ENCODE measurements around the gene ALDH9A1. TPM values are rescaled to one million over a fixed set of nuclear protein-coding genes. Genes with fewer than 3 reads are reported as not detected.

ALDH9A1 gene
- total and polyA plus RNA-seq, 2 of the 8 experiments (the other 6 are each of a cell fraction or from before 2014, with no cell fraction given) = 57.6 to 63.8 TPM

DNA sequence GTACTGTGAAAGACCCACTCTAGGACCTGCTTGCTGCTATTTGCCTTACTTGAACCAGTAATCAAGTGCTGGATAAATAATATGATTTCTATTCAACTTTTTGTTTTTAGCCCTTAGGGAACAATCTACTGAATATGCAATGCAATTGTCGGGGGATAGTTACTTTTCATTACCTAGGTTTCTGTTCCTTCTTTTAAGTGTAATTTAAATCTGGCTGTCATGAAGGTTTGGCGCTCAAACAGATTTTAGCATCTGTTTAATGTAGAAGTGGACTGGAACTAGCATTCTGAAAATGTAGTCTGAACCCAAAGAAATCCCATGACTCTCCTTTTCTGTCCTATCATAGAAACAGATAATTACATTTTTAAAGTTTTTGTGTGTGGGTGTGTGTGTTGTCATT, 62.5 kb downstream of the ALDH9A1 start:
- WGBS, 2 experiments (ENCODE audit: extremely low coverage in 1 of 2, insufficient coverage in 1 of 2, insufficient read length in 1 of 2, insufficient replicate concordance in 2 of 2, low coverage in 1 of 2, low lambda C conversion rate in 2 of 2, missing lambda C conversion rate in 1 of 2) = 94% methylated on average over 2 of the region's 2 CpGs; no CpG with 5 or more reads in 1 of the 2 experiments
- peaks cover 0 to 34% of the 10 kb centered on the region in 2 experiments; a peak in 2 of 4 replicates for H3K79me2 ChIP-seq (ENCODE audit: control insufficient read depth in 1 of 2, insufficient read depth in 2 of 2, low read length in 2 of 2)
- H2AK5ac ChIP-seq (ENCODE audit: low read depth, low read length) = no peak overlapping the region
- no peak for TF ChIP-seq SUZ12 (IDR thresholded peaks at IDR 0.05; ENCODE audit: low read length)
- TF ChIP-seq NANOG (IDR thresholded peaks at IDR 0.05; ENCODE audit: insufficient read depth, low read depth, low read length, poor library complexity, severe bottlenecking) = no peak
- TF ChIP-seq USF2 (IDR thresholded peaks at IDR 0.05; ENCODE audit: low read length) = no peak
- TF ChIP-seq RFX5 (IDR thresholded peaks at IDR 0.05; ENCODE audit: borderline replicate concordance, low read depth, low read length) = no peak
- TF ChIP-seq, protein P1, sequence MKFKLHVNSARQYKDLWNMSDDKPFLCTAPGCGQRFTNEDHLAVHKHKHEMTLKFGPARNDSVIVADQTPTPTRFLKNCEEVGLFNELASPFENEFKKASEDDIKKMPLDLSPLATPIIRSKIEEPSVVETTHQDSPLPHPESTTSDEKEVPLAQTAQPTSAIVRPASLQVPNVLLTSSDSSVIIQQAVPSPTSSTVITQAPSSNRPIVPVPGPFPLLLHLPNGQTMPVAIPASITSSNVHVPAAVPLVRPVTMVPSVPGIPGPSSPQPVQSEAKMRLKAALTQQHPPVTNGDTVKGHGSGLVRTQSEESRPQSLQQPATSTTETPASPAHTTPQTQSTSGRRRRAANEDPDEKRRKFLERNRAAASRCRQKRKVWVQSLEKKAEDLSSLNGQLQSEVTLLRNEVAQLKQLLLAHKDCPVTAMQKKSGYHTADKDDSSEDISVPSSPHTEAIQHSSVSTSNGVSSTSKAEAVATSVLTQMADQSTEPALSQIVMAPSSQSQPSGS (IDR thresholded peaks at IDR 0.05; ENCODE audit: low read length) = no peak
- TF ChIP-seq CBX5 (IDR thresholded peaks at IDR 0.05; ENCODE audit: low read depth, low read length) = no peak
- TF ChIP-seq RXRA (IDR thresholded peaks at IDR 0.05; ENCODE audit: insufficient read depth, low read depth, low read length) = no peak
- TF ChIP-seq BRCA1 (IDR thresholded peaks at IDR 0.05; ENCODE audit: low read depth, low read length) = no peak
- TF ChIP-seq RBBP5 (IDR thresholded peaks at IDR 0.05; ENCODE audit: borderline replicate concordance, low read depth, low read length) = no peak
- no peak for TF ChIP-seq EGR1 (IDR thresholded peaks at IDR 0.05; ENCODE audit: borderline replicate concordance, low read depth, low read length)
- TF ChIP-seq CREB1 (IDR thresholded peaks at IDR 0.05) = no peak

More for the DNA sequence above, 62.5 kb downstream of the ALDH9A1 start:
- no peak overlapping the region for H3K14ac ChIP-seq (ENCODE audit: insufficient read length)
- CTCF ChIA-PET (ENCODE audit: partially characterized antibody) = interaction anchor here (0.6 to 4.7 kb wide), 4 partner anchors 13 to 844 kb away, joined by 3 to 18 read pairs (median 5); no protein-coding TSS in a partner anchor
- H3K4ac ChIP-seq (replicated peaks; ENCODE audit: insufficient read length, low read depth, low read length) = no peak overlapping the region
- peaks cover 3 to 17% (median 4%) of the 10 kb centered on the region in 4 experiments; a peak in 4 of 7 replicates for H3K4me1 ChIP-seq (replicated peaks in 1 of 4; ENCODE audit: control insufficient read depth in 3 of 4, insufficient read depth in 4 of 4, low read length in 3 of 4)
- H4K20me1 ChIP-seq (replicated peaks in 1 of 2; ENCODE audit: control insufficient read depth in 1 of 2, insufficient read depth in 2 of 2, low read length in 2 of 2) = no peaks in the 10 kb centered on the region
- H3K79me1 ChIP-seq (ENCODE audit: low read depth, low read length) = no peaks in the 10 kb centered on the region; the same call in 1 of the 2 replicates
- no peak overlapping the region for H4K5ac ChIP-seq (ENCODE audit: insufficient read length, low read depth, low read length)
- no peak overlapping the region for H2BK5ac ChIP-seq (ENCODE audit: low read depth, low read length)
- no peak overlapping the region for H3K18ac ChIP-seq (ENCODE audit: extremely low read depth, low read length)
- H4K8ac ChIP-seq (ENCODE audit: extremely low read depth, insufficient read depth, low read length) = no peak overlapping the region
- no peak overlapping the region for H2BK120ac ChIP-seq (replicated peaks; ENCODE audit: low read depth, low read length)
- no peak overlapping the region for H4K91ac ChIP-seq (replicated peaks; ENCODE audit: insufficient read length, low read length)
- no peak overlapping the region for H3K9ac ChIP-seq (replicated peaks in 1 of 4; ENCODE audit: extremely low read depth in 1 of 4, low read depth in 3 of 4, low read length in 3 of 4)
- no peak overlapping the region for H2BK15ac ChIP-seq (ENCODE audit: low read length)
- peak overlapping the region in 1 of 4 experiments; percentile 32; a peak in 1 of 8 replicates for H3K4me3 ChIP-seq (ENCODE audit: extremely low read depth in 1 of 4, insufficient read depth in 2 of 4, low read depth in 3 of 4, low read length in 4 of 4)
- DNase-seq (ENCODE audit: low read depth in 1 of 2, low spot score in 2 of 2) = no peak
- H3K23me2 ChIP-seq (ENCODE audit: low read depth, low read length) = peaks cover 6% of the 10 kb centered on the region; the same call in 1 of the 2 replicates
- H3K9me3 ChIP-seq (ENCODE audit: insufficient read depth in 2 of 2, low read depth in 1 of 2, low read length in 1 of 2) = no peaks in the 10 kb centered on the region
- FAIRE-seq = no peak
- no peak overlapping the region for H2AFZ ChIP-seq (ENCODE audit: low read length)
- no peak overlapping the region for H3K23ac ChIP-seq (ENCODE audit: insufficient read length)
- POLR2A ChIA-PET (ENCODE audit: partially characterized antibody) = no interaction called here
- no peaks in the 10 kb centered on the region for H3K27me3 ChIP-seq (replicated peaks in 1 of 4; ENCODE audit: control insufficient read depth in 3 of 4, extremely low read depth in 1 of 4, insufficient read depth in 3 of 4, low read length in 3 of 4)
- no peak overlapping the region for H3K27ac ChIP-seq (ENCODE audit: low read depth, low read length)
- no peak overlapping the region for H3K56ac ChIP-seq (replicated peaks; ENCODE audit: insufficient read length, low read depth, low read length)
- H3K4me2 ChIP-seq (ENCODE audit: insufficient read depth in 1 of 2, low read depth in 2 of 2, low read length in 2 of 2) = peak overlapping the region in 1 of 2 experiments; percentile 50; a peak in 1 of 4 replicates
- H2BK20ac ChIP-seq (ENCODE audit: low read length) = no peak overlapping the region
- no peaks in the 10 kb centered on the region; a peak in 1 of 8 replicates for H3K36me3 ChIP-seq (ENCODE audit: control insufficient read depth in 2 of 4, insufficient read depth in 4 of 4, low read length in 3 of 4)
- no peak overlapping the region for H2BK12ac ChIP-seq (ENCODE audit: low read depth, low read length)

Measured in H1 (cell line).